NAMALWA (cell line): ENCODE measurements around the gene NDUFC1.

ENCODE experiments used
- DNase-seq: peaks from one replicate; pipeline ENCODE4 v3.0.0-alpha.2; 2015; ENCODE audit warnings: low spot score

The NDUFC1 gene

DNA sequence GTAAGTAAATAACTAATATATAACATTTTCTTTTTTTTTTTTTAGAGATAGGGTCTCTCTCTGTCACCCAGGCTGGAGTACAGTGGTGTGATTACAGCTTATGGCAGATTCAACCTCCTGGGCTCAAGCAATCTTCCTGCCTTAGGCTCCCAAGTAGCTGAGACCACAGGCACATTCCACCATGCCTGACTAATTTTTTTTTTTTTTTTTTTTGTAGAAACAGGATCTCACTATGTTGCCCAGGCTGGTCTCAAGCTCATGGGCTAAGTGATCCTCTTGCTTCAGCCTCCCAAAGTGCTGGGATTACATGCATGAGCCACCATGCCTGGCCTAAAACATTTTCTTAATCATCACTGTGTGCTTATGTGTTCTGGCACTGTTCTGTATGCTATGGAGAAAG lies 55.0 kb downstream of the NDUFC1 start:
- no peak for DNase-seq

DNA sequence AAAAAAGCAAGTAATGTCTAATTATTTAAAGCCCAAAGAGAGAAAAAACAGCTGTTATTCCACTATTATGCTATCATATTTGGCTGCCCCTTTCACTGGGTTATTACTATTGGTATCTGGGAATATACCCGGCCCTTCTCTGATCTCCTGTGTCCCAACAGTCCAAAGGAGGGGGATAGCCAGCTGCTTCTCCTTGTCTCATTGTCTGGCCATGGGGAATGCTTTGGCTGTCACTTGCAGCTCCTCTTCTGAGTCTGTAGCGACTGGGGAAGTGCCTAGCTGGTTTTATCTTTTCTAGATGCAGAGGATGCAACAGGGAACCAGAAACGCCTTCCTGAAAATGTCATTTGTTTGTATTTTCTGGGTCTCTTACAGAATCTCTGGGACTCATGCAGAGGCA lies 56.1 kb downstream of the NDUFC1 start:
- DNase-seq: no peak

DNA sequence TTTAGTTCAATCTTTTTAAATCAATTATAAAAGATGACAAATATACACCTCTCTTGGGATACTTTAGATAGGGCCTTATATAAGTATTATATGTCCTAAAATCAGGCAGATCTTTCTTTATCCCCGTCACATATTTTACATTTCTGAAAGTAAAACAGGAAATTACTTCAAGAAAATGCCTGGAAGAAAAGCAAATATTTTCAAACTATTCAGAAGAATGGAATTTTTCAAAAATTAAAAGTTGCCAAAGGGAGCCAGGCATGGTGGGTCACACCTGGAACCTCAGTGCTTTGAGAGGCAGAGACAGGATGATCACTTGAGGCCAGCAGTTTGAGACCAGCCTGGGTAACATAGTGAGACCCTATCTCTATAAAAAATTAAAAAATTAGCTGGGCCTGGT lies 56.7 kb downstream of the NDUFC1 start:
- DNase-seq: no peak

DNA sequence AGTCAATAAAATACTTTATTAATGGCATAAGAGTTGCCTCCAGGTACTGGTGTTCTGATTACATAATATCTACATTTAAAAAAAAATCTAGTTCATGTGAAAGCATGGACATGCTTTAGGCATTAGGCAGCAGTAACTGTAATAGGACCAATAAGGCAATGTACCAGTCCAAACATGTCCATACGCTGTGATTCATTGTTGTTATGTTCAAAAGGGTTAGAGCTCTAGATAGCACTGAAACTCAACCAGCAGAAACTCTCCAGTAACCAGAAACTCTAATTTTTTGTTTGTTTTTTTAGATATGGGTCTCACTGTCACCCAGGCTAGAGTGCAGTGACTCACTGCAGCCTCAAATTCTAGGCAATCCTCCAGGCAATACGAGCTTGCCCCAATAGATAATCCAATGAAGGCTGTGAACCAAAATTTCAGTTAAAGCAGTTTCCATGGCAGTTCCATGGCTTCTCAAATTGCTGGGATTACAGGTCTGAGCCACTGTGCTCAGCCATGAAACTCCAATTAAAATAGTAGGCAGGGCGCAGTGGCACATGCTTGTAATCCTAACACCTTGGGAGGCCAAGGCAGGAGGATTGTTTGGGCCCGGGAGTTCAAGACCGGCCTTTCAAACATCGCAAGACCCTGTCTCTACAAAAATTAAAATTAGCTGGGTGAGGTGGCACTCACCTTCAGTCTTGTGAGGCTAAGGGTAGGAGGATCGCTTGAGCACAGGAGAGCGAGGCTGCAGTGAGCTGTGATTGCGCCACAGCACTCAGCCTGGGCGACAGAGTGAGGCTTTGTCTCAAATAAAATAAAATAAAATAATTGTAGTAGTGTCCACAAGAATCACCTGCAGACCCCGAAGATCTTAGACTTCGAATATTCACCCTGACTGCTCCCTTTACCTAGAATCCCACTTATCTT lies 58.6 kb downstream of the NDUFC1 start:
- DNase-seq: no peak

DNA sequence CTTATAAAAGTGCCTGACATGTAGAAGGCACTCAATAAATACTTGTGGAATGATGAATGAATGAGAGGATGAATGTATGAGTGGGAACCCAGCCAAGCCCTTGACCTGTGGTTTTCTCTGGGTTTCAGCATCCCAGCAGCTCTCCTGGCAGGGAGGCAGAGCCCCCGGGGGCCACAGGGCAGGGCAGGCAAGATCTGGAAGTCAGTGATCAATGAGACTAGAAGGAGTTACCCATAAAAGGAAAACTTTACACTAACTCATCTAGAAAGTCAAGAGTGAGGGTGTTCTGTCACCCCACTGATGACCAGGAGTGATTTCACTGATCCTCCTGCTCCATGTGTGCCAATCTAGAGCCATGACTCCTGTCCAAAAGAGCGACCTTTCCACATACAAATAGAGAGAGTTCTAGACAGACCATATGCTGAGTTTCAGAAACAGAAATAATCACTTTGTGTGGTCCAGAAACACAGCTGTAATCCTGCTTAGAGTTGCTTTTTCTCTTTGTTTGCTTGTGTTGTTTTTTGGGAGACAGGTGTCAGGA lies 59.7 kb downstream of the NDUFC1 start:
- DNase-seq: no peak

DNA sequence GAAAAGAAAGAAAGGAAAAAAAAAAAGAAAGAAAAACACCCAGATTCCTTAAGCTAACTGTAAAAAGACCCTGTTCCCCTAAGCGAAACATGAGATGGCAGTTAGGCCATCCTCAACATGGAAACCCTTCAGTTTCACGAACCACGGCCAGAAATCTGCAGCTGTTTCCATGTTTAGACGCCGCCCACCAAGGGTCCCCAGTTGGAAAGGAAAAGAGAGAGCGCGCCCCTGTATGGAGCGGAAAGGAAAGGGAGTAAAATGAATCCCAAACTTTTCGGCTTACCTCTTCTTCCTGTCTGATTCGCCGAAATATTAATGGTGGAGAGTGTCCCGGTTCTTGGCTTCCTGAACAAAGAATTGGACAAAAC lies 60.5 kb downstream of the NDUFC1 start:
- DNase-seq: no peak

DNA sequence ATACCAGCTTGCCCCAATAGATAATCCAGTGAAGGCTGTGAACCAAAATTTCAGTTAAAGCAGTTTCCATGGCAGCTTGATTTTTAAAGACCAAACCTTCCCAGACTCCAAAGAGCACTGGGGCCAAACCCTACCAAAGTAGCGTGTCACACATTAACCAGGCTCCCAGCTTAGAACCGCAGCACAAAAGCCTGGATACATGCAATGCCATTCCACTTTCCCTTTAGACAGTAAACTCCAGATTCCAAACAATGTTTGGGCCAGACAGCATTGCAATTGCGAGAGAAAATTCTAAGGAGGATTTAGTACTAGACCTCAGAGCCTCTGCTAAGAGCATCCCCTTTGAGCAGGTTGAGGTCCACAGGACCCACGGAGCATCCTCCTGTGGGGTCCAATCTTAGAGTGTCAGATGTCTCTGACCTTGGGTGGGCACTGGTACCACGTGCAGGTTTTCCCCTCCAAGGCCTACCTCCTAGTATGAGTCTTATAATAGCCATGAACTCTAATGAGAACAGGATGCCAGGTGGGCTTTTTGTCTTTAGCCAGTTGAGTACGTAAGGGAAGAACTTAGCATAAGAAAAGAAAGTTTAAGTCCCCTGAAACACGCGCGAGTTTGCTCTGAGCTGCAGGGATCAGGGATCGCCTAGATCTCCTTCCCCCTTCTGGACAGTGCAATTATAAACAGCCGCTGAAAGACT lies 61.0 kb downstream of the NDUFC1 start:
- DNase-seq: no peak
